GM19023 (cell line): ENCODE measurements around the gene FNDC5.

Source experiments
- ATAC-seq: cut with Tn5 transposase; IDR thresholded peaks from one replicate; pipeline ENCODE4 v1.9.1; 2021; ENCODE audit warnings: mild to moderate bottlenecking, moderate library complexity; ENCODE audit not compliant: unreplicated experiment

FNDC5 gene

DNA sequence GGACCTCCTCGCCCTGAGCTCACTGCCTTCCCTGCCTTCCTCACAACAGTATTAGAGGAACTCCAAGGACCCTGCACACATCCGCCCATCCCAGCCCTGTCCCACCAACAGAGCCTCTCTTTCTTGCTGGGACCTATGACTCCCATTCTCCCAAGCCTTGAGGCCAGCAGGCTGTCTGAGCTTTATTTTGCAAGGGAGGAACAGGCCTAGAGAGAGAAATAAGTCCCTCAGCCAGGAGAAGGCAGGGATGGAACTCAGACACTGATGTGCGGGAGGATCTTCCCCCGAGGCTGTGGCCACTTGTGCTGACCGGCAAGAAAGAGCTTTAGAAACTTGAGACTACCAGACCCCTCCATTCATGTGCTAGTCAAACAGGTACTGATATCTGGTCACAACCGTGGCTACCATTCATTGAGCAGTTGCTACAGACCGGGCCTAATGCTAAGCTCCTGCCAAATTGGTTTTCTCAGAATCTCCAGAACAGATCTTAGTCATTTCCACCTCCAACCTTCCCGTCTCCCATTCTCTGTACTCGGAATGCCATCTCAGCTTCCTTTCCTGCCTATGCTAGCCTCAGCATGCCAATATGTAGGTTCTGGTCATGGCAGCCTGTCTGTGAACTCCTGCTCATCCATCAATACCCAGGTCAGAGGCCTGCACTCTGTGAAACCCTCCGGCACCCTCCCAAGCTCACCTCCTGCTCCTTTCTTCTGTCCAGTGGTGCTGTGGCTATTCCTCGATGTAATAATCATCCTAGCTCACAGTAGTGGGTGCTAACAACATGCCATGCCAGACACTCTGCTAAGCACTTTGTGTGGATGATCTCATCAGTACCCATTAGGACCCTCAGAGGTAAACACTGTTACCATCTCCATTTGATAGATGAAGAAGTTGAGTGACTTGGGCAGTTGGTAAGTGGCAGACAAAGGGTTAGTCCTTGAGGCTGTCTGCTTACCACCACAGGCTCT is 26.7 kb upstream of the FNDC5 start:
- ATAC-seq: no peak

DNA sequence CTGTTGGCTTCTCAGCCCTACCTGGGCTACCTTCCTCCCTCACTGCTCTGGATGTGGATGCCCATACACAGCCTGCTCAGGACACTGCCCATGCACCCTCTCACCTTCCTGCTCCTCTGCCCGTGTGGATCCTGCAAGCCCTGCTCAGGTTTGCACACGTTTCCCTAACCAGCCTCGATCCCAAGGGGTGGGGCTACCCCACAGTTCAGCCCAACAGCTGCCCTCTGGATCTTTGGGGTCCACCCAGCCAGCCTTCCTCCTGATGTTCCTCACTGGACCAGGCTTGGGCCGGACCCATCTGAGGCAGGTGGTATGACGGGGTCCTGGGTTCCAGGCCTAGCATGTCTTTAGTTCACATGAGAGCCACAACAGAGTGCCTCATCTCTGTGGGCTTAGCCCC is 25.7 kb upstream of the FNDC5 start:
- no peak for ATAC-seq

DNA sequence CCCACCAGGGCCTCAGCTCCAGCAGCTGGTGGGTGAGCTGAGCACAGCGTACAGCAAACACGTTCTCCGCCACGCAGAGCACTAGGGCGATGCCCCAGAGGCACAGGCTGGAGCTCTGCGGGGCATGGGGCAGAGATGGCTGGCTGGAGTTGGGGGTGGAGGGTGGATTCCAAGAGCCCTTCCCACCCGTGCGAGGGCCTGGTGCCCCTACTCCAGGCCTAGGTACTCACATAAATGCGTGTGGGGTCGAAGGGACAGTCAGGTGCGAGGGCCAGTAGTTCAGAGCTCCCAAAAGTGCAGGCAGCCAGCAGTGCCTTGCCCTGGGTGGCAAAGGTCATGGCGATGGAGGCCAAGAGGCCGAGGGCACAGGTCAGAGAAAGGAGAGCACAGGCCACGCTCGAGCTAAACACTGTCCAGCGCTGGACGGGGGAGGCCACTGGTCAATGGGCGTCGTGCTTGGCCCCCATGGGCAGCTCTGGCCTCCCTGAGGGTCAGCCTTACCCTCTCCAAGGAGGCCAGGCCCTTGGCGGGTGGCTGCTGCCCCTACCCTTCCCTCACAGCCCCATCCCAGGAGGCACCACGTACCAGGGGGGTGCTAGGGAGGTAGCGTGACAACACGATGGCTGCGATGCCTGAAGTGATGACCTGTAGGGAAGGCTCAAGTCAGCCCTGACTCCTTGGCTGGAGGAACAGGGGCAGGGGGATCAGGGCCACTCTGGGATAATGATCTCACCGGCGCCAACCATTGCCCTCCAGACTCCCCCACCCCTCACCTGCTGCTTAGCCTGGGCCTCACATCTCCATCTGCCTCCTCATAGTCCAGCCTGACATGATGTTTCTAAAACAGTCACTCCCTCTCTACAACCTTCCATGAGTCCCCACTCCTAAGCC is 24.9 kb upstream of the FNDC5 start:
- no peak for ATAC-seq

DNA sequence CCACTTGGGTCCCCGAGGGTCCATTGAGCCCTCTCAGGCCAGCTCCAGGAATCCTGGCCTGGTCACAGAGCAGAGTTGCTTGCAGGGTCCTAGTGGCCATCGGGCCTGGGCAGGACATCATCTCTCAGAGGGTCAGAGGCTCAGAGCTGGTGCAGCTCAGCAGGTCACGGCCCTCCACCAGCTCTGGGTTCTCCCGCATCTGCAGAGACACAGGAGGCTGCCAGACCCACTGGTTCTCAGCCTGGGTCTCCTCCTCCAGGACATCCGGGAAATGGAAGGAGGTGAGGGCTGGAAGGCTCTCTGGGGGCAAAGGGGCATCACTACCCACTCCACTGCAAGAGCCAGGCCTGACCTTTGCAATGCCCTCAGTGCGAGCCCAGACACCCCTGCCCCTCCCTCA is 24.0 kb upstream of the FNDC5 start:
- no peak for ATAC-seq

DNA sequence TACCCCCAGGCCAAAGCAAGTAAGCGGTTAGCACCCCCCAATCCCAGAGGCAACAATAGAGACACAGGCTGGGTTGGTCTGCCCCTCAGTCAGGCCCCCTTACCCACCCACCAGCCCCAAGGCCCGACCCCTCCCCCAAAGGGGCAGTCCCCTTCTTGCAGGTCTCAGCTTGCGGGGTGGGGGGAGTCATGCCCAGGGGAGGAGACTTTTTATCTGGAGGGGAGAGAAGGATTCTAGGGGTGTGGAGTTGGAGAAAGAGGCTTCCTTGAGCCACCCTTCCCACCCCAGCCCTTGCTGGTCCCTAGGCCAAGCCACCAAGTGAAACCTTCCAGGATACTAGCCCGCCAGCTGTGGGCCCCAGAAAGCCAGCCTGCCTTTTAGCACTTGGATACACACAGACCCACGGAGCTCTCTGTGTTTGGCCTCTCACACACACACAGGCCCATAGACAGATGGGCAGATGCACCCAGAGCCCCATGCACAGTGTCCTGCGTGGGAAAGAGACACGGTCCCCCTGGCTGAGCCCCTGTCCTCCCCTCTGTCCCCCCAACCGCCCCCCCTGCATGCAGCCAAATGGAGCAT is 23.4 kb upstream of the FNDC5 start:
- no peak for ATAC-seq

DNA sequence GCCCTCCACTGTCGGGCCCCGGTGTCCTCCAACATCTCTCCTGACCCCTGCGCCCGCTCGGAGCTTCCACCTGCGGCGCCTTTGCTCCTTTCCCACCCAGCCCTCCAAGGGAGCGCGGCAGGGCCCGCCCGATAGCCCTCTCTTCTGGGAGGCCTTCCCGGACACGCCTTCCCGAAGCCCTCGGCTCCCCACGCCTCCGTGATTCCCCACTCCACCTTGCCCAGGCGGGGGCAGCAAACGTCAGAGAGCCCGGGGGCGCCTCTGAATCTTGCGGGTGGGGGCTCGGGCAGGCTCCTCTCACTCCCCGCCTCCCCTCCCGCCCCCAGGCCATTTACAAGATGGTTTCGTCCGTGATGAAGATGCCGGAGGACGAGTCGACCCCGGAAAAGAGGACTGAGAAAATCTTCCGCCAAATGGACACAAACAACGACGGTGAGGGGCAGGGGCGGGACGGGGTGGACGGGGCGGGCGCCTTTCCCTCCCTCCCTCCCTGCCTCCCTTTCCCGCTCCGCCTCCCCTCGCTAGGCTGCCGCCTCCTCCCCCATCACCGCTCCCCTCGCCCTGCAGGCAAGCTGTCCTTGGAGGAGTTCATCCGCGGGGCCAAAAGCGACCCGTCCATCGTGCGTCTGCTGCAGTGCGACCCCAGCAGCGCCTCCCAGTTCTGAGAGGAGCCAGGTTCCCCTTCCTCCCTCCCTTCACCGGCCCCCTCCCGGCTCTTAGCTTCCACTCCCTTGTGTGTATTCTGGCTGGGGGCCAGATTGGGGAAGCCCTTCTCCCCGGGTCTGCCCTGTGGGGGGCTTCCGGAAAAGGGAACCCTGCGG is 22.7 kb upstream of the FNDC5 start:
- ATAC-seq: no peak

DNA sequence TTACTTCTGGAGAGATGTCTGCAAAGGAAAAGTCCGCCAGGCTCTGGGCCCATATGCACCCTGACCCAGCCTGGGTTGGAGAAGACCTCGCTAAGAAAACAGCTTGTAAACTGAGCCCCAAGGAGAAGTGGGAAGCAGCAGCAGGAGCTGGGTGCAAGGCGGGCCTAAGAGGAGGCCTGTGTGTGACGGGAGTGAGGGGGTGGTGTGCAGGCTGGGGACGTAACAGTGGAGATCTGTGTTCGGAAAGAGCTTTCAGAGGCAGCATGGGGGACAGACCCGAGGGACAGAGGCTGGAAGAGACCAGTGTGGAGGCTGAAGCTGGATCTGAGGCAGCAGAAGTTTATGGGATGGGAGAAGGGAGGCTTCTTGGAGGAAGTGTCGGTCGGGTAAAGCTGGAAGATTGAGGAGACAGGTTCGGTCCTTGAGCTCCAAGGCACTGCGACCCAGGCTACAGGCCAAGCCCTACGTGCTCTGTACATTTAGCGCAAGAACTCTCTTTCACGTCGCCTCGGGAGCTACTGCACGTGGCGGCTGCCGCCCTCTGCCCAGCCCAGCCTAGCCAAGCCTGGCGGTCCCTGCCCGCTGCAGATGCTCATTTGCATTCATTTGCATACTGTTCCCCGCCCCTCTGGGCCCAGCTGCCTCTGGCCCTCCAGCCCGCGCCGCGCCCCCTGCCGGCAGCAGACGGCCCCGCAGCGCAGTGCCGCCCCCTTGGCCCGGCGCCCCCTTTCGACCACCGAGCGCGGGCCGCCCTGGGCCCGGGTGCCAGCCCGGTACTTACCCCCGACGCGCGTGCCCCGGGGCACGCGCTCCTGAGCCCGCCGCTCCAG is 21.9 kb upstream of the FNDC5 start:
- ATAC-seq: no peak

DNA sequence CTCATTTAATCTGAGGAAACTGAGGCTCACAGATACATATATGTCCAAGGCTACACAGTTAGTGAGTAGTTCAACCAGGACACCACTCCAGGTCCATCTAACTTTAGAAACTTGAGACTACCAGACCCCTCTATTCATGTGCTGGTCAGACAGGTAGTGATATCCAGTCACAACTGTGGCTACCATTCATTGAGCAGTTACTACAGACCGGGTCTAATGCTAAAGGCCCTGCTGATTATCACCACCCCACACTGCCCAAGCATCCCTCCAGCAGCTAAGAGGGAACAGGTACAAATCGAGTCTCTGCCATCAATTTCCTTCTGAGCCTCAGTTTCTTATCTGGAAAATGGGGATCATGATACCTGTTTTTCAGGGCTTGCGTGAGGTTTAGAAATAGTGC is 20.9 kb upstream of the FNDC5 start:
- ATAC-seq: no peak

DNA sequence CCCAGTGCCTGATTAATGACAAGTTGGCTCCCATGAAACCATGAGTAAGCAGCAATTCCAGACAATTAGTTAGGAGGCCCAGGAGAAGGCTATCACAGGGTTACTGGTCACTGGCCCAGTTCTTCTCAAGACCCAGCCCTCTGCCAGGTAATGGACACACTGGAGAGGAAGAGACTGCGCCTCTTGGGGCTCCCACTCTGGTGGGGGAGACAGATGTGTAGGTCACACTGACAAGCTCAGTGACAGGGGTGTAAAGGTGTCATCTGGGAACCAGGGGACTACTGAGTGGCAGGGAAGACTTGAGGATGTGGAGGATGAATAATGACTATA is 20.5 kb upstream of the FNDC5 start:
- ATAC-seq: no peak

DNA sequence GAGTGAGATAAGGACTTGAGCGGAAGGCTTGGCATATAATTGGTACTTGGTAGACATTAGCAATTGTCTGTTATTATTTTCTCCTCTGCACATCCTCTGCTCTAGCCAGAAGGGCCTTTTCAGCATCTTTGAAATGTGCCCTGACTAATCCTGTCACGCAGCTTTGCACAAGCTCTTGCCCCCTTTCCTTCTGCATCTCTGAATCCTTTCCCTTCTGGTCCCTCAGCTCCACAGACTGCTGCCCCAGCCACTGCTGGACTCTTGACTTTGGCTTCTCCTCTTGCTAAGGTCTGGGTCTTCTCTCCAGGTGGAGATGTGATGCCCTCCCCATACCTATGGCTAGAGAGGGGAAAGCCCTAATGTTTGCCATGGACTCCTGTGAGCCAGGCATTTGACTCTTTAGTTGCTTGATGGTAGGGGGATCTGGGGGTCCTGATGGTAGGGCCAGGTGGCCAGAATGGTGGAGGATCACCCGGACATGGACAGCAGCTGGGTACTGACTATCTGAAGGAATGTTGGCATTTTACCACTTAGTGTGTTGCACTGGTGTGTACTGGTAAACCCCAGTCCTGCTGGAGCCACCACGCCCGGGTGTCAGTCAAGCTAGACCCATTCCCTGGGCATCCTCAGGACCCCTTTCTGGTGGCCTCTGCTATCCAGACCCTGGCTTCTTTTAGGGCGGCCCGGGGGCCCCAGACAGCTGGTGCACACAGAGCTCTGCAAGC is 20.0 kb upstream of the FNDC5 start:
- ATAC-seq: no peak

DNA sequence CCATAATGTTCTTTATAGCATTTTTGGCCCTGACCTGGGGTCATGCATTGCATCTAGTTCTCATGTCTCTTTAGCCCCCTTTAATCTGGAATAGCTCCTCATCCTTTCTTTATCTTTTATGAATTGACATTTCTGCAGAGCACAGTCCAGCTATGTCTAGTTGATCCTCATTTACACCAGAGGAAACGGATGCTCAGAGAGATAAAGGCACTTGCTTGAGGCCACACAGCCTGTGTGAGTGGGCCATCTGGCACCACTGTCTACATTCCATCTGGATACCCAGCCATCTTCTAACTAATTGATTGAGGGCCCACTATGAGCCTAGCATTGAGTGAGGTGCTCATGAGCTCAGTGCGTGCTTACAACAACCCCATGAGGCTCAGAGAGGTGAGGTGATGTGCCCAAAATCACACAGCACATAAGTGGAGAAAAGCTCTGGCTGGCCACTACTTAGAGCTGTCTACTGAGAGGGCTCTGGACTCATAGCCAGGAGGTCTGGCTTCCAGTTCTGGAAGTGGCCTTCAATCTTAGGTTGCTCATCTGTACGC is 19.1 kb upstream of the FNDC5 start:
- no peak for ATAC-seq

DNA sequence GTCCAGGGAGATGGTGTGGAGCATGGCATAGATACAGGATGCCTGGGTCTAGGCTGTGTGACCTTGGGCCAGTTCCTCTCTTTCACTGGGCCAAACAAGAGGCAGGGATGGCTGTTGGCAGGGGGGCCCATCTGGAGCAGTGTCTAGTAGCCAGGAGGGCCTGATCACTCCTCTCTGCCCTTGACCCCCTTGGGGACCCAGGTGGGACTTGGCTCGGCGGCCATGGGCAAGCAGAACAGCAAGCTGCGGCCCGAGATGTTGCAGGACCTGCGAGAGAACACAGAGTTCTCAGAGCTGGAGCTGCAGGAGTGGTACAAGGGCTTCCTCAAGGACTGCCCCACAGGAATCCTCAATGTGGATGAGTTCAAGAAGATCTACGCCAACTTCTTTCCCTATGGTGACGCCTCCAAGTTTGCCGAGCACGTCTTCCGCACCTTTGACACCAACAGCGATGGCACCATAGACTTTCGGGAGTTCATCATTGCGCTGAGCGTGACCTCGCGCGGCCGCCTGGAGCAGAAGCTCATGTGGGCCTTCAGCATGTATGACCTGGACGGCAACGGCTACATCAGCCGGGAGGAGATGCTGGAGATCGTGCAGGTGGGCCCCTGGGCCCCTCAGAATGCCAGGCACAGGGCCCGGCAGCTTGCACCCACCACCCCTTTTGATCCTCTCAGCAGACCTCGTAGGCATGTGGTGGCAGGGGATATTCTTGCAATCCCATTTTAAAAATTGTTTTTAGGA is 18.1 kb upstream of the FNDC5 start:
- ATAC-seq: no peak

DNA sequence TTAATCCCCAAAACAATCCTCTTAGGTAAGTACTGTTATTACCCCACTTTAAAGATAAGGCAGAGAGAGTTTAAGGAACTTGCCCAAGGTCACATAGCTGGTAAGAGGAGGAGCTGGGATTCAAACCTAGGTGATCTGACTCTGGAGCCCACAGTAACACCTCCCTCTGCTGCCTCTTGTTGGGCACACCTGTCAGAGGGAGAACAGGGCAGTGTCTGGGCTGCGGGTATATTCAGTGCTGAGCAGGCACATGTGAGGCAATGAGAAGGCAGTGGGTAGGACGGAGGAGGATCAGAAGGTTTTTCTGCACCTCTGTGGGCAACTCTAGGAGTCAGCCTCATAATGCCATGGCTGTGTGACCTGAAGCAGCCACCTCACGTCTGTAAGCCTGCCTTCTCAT is 17.4 kb upstream of the FNDC5 start:
- ATAC-seq: no peak

DNA sequence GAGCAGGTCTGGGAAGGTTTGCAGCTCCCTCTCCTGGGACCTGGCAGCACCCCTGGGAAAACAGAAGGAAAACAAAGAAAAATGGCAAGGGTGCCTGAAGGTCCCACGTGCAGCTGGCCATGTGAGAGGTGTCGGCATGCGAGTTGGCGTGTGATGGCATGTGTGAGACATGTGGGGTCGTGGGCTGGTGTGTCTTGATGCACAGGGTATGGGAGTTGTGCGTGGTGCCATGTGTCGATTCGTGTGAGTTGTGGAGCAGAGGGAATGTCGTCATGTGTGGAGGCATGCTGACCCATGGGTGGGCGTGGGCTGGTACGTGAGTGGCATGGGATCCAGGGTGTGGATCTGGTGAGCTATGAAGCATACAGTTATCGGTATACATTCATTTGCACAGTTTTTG is 16.9 kb upstream of the FNDC5 start:
- no peak for ATAC-seq

DNA sequence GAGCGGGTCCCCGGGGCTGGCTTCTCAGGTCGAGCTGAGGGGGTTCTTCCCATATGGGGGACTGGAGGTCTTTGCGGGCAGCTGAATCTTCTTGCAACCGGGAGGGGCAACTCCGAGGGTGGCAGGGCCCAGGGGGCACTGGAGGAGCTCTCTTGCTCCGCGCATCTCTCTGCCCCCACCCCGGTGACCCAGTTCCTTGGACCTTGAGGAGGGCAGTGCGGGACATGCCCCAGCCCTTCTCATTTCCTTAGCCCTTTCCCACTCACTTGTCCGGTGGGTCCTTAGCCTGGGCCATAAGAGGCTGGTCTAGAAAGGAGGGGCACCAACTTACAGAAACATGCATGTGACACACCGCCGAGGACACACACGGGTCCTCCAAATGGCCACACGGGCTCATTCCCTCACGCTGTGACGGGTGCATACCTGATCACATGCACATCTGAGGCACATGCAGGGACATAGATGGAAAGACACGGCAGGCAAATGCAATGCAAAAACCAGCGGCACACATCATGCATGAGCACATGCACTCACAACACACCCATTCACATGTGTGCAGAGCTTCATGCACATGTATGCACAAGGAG is 16.2 kb upstream of the FNDC5 start:
- ATAC-seq: no peak

DNA sequence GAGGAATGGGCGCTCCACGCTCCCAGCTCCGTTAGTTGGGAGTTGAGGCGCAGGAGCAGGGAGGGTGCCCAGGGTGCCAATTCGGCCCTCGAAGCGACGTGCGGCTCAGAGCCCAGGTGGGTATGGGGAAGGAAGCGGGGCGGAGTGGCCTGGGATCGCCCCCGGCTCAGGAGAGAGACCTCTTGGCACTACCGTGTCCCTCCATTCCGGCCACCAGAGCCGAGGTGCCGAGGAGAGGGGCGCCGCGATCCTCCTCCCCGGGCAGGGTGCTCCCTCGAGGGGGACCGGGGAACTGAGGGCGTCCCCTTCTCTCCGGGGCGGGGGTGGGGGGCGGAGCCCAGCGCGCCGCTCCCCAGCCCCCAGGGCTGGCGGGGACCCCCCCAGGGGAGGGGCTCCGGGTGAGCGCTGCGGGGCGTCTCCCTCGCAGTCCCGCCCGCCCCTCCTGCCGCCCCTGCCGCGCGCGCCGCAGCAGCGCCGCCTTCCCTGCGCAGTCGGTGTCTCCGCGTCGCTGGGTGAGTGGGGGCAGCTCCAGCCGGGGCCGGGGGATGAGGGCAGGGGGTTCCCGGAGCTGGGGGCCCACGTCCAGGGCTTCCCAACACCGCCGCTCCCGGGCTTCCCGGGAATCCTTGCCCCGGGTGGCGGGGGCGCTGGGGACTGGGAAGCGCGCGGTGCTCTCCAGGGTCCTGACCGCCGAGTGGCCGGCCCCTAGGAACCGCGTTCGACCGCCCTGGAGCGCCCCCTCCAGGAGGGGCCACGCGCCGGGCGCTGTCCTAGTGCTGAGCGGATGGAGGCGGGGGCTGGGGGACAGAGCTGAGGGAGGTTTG is 15.5 kb upstream of the FNDC5 start, which contains the start of gene HPCA:
HPCA (plus strand) TSS at position 488 of the 824 bp plus-strand sequence. CDS start 2,408 bp downstream, outside the sequence.
- no peak for ATAC-seq

DNA sequence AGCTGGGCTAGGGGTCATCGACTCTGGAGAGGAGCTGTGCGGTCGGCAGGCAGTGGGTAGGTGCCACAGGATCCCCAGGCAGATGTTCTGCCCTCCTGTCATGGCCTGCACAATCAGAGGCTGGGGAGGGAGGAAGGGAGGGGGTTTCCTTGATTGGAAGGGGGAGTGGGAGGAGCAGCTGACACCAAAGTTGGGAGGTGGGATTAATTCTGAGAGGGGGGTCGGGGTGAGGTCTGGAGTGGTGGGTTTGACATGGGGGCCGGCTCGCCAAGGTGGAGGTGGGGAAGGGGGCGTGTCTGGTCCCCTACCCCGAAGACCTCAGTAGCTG is 14.9 kb upstream of the FNDC5 start:
- no peak for ATAC-seq
